ENCODE results near the gene CEP78. TPM values are rescaled to one million over a fixed set of nuclear protein-coding genes. Genes with fewer than 3 reads are reported as not detected.

CEP78 gene
- total and polyA plus RNA-seq, 10 donors, result 7.1 to 20.1 (median 16.2) TPM

DNA sequence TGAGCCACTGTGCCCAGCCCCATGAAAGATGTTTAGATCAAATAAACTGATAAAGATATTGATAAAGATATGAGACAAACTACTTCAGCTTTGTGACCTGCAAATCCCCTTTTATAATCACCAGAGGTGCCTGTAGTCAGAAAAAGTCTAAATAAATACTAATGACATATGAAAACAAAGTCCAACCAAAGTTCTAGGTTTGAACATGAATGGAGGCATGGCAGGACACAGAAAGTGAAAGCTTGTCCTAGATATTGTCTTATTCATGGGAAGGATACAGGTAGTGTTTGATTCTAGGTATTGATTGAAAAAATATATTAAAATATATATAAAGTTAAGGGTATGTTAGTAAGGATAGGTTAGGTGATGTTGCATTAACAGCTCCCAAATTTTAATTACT lies 36.4 kb downstream of the CEP78 start:
- Histone ChIP-seq H3K9me3 (no peaks in the 10 kb centered on the region), H3K4me1 (no peaks in the 10 kb centered on the region), H3K4me3 (no peak overlapping the region), H3K36me3 (peaks cover 0 to 49% (median 27%) of the 10 kb centered on the region in 6 donors), H3K27me3 (replicated peaks in 1 of 7) (no peaks in the 10 kb centered on the region), H3K27ac (no peak overlapping the region)
- TF ChIP-seq POLR2AphosphoS5 (IDR thresholded peaks at IDR 0.05), result no peak
- TF ChIP-seq POLR2A (IDR thresholded peaks at IDR 0.05), result no peak
- TF ChIP-seq, protein P1, sequence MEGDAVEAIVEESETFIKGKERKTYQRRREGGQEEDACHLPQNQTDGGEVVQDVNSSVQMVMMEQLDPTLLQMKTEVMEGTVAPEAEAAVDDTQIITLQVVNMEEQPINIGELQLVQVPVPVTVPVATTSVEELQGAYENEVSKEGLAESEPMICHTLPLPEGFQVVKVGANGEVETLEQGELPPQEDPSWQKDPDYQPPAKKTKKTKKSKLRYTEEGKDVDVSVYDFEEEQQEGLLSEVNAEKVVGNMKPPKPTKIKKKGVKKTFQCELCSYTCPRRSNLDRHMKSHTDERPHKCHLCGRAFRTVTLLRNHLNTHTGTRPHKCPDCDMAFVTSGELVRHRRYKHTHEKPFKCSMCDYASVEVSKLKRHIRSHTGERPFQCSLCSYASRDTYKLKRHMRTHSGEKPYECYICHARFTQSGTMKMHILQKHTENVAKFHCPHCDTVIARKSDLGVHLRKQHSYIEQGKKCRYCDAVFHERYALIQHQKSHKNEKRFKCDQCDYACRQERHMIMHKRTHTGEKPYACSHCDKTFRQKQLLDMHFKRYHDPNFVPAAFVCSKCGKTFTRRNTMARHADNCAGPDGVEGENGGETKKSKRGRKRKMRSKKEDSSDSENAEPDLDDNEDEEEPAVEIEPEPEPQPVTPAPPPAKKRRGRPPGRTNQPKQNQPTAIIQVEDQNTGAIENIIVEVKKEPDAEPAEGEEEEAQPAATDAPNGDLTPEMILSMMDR (IDR thresholded peaks at IDR 0.05 in 8 of 11, conservative IDR thresholded peaks at IDR 0.05 in 3 of 11), result no peak
- no peak for DNase-seq
- intact Hi-C loops (cut with DNase I; ENCODE audit: low total_unique reads), result no loop called here

DNA sequence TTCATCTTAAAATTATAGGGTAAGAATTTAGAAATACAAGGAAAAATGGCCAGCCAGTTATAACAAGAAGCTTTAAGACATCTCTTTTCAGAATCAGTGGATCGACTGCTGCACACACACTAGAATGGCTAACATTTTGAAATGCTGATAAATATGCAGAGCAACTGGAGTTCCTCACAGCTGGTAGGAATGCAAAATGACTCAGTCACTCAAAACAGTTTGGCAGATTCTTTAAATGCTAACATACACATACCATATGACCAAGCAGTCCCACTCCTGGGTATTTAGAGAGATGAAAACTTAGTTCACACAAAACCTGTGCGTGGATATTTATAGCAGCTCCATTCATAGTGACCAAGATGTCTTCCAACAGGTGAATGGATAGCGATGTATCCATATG lies 37.9 kb downstream of the CEP78 start:
- no peaks in the 10 kb centered on the region for H3K27me3 ChIP-seq (replicated peaks in 1 of 7)
- H3K4me3 ChIP-seq, result no peak overlapping the region
- no peak for DNase-seq
- peaks cover 0 to 35% (median 14%) of the 10 kb centered on the region in 6 donors for H3K36me3 ChIP-seq
- TF ChIP-seq, protein P1 (IDR thresholded peaks at IDR 0.05 in 8 of 11, conservative IDR thresholded peaks at IDR 0.05 in 3 of 11), result no peak
- TF ChIP-seq POLR2A (IDR thresholded peaks at IDR 0.05), result no peak
- TF ChIP-seq POLR2AphosphoS5 (IDR thresholded peaks at IDR 0.05), result no peak
- no peak overlapping the region for H3K27ac ChIP-seq
- 93 to 100% (median 98%) methylated on average over 3 of the region's 3 CpGs for WGBS, 5 donors
- H3K4me1 ChIP-seq, result no peaks in the 10 kb centered on the region
- no peaks in the 10 kb centered on the region for H3K9me3 ChIP-seq
- intact Hi-C loops (cut with DNase I; ENCODE audit: low total_unique reads), result no loop called here

GRCh38 chr9:78278177-78278777 lies 42.4 kb downstream of the CEP78 start:
- intact Hi-C loops (cut with DNase I; ENCODE audit: low total_unique reads), result no loop called here
- H3K27ac ChIP-seq, result no peak overlapping the region
- H3K4me1 ChIP-seq, result peaks cover 0 to 11% (median 0%) of the 10 kb centered on the region in 6 donors
- DNase-seq, result no peak
- no peak overlapping the region for H3K4me3 ChIP-seq
- TF ChIP-seq POLR2A (IDR thresholded peaks at IDR 0.05) (no peak), POLR2AphosphoS5 (IDR thresholded peaks at IDR 0.05) (no peak)
- TF ChIP-seq, protein P1 (IDR thresholded peaks at IDR 0.05 in 8 of 11, conservative IDR thresholded peaks at IDR 0.05 in 3 of 11), result no peak
- H3K27me3 ChIP-seq (replicated peaks in 1 of 7), result no peaks in the 10 kb centered on the region
- 59 to 78% (median 69%) methylated on average over 5 of the region's 5 CpGs for WGBS, 5 donors
- H3K36me3 ChIP-seq, result no peaks in the 10 kb centered on the region
- no peaks in the 10 kb centered on the region for H3K9me3 ChIP-seq

DNA sequence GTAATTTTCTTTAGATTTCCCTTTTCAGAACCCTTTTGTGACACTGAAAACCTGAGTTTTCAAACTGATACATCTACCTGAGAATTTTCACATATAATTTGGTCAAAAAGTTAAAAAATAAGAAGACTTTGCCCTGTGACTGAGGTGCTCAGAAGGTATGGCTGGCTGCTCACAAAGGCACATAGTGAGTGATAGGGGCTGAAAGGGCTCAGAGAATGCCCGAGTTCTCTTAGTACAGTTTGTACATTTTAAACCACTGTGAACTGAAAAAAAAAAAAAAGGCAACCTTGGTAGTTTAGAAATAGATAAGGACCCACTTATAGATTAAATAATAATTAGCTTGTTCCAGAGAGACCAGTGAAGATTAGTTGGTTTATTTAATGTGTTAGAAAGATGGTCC lies 42.9 kb downstream of the CEP78 start:
- intact Hi-C loops (cut with DNase I; ENCODE audit: low total_unique reads), result no loop called here
- DNase-seq, result no peak
- TF ChIP-seq, protein P1 (IDR thresholded peaks at IDR 0.05 in 8 of 11, conservative IDR thresholded peaks at IDR 0.05 in 3 of 11), result no peak
- TF ChIP-seq POLR2A (IDR thresholded peaks at IDR 0.05) (no peak), POLR2AphosphoS5 (IDR thresholded peaks at IDR 0.05) (no peak)
- H3K36me3 ChIP-seq, result no peaks in the 10 kb centered on the region
- no peak overlapping the region for H3K27ac ChIP-seq
- 76 to 94% (median 82%) methylated on average over 1 of the region's 1 CpG for WGBS, 5 donors
- H3K9me3 ChIP-seq, result no peaks in the 10 kb centered on the region
- no peak overlapping the region for H3K4me3 ChIP-seq
- H3K4me1 ChIP-seq, result peaks cover 0 to 11% (median 0%) of the 10 kb centered on the region in 6 donors
- H3K27me3 ChIP-seq (replicated peaks in 1 of 7), result no peaks in the 10 kb centered on the region
